ENCODE measurements around the gene NHSL1. TPM values are rescaled to one million over a fixed set of nuclear protein-coding genes. Genes with fewer than 3 reads are reported as not detected.

The NHSL1 gene
- total RNA-seq, 2 donors from 2014 or later = 9.7 to 13.3 TPM

DNA sequence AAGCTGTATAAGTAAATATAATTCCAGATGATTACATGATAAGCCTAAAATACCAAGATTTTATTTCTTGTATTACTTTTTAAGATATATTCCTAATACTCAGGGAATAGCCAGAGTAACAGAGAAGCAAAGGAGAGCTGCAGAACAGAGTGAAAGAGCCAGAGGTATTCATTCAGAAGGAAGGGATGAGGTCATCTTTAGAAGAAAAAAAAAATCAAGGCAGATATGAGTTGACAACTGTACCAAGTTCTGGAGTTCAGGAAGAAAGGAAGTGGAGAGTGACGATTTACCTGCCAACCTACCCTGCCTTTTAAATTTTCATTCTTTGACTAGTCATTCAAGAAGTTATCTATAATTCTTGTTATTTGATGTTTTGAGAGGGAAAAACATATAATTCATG lies 28.8 kb upstream of the NHSL1 start:
- DNase-seq (ENCODE audit: low spot score) = no peak
- H3K27me3 ChIP-seq (replicated peaks; ENCODE audit: insufficient read depth) = no peaks in the 10 kb centered on the region
- no peak overlapping the region for H3K4me3 ChIP-seq
- TF ChIP-seq, protein P1, sequence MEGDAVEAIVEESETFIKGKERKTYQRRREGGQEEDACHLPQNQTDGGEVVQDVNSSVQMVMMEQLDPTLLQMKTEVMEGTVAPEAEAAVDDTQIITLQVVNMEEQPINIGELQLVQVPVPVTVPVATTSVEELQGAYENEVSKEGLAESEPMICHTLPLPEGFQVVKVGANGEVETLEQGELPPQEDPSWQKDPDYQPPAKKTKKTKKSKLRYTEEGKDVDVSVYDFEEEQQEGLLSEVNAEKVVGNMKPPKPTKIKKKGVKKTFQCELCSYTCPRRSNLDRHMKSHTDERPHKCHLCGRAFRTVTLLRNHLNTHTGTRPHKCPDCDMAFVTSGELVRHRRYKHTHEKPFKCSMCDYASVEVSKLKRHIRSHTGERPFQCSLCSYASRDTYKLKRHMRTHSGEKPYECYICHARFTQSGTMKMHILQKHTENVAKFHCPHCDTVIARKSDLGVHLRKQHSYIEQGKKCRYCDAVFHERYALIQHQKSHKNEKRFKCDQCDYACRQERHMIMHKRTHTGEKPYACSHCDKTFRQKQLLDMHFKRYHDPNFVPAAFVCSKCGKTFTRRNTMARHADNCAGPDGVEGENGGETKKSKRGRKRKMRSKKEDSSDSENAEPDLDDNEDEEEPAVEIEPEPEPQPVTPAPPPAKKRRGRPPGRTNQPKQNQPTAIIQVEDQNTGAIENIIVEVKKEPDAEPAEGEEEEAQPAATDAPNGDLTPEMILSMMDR (IDR thresholded peaks at IDR 0.05) = no peak
- H3K36me3 ChIP-seq = no peaks in the 10 kb centered on the region
- no peaks in the 10 kb centered on the region for H3K9me3 ChIP-seq
- no peak overlapping the region for H3K27ac ChIP-seq
- no peak for ATAC-seq (ENCODE audit: insufficient number of reproducible peaks, low FRiP score, low read depth)
- no peaks in the 10 kb centered on the region for H3K4me1 ChIP-seq (ENCODE audit: control insufficient read depth in 1 of 2, low read depth in 2 of 2)

DNA sequence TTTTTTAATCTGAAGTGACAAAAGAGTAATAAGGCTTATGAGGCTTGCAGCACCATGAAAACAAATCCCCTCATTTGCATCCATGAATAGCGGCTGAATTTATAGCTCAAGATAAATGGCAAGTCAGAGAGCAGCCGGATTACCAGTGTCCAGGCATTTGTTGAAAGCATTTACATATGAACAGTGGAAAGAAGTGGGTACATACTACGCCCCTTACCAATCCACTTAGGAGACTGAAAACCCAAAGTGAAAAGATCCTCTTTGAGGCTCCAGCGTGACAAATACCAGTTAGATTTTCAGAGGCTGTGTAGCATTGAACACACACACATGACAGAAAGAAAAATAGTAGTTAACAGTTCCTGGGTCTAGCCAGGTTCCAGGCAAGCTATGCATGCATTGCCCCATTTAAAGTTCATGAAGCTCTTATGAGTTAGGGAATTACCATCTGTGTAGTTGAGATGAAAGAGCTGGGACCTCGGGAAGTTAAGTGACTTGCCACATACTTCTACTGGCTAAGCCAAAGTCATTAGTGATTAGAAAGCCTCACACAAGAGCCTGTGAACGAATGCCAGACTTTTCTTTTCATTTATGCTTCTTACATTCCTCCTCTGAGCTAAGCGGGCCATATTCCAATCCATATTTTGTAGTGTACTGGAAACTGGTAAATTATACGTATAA lies 28.3 kb upstream of the NHSL1 start:
- ATAC-seq (ENCODE audit: insufficient number of reproducible peaks, low FRiP score, low read depth) = no peak
- DNase-seq (ENCODE audit: low spot score) = no peak
- no peaks in the 10 kb centered on the region for H3K4me1 ChIP-seq (ENCODE audit: control insufficient read depth in 1 of 2, low read depth in 2 of 2)
- TF ChIP-seq, protein P1 (IDR thresholded peaks at IDR 0.05) = no peak
- H3K27me3 ChIP-seq (replicated peaks; ENCODE audit: insufficient read depth) = no peaks in the 10 kb centered on the region
- no peak overlapping the region for H3K4me3 ChIP-seq
- H3K27ac ChIP-seq = no peak overlapping the region
- H3K36me3 ChIP-seq = no peaks in the 10 kb centered on the region
- H3K9me3 ChIP-seq = no peaks in the 10 kb centered on the region

DNA sequence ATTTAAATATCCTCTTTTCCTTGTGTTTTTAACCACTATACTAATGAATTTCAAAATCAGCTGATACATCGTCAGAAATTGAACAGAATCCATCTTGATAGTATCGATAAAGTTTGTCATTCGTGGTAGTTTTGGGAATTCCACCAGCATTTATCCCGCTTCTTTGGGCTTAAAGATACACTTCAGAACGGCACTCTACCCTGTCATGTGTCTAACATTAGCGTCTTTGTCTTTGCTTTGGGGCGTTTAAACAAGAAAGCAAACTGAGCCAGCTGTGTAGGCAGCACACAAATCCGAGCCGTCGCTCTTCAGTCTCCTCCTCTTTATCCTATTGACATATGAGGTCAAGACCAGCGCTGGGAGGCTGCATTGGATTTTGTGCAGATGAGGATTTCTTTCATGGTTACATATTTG lies 27.5 kb upstream of the NHSL1 start:
- H3K4me1 ChIP-seq (ENCODE audit: control insufficient read depth in 1 of 2, low read depth in 2 of 2) = no peaks in the 10 kb centered on the region
- no peak overlapping the region for H3K27ac ChIP-seq
- TF ChIP-seq, protein P1 (IDR thresholded peaks at IDR 0.05) = no peak
- H3K9me3 ChIP-seq = no peaks in the 10 kb centered on the region
- H3K36me3 ChIP-seq = no peaks in the 10 kb centered on the region
- H3K4me3 ChIP-seq = no peak overlapping the region
- no peaks in the 10 kb centered on the region for H3K27me3 ChIP-seq (replicated peaks; ENCODE audit: insufficient read depth)
- ATAC-seq (ENCODE audit: insufficient number of reproducible peaks, low FRiP score, low read depth) (no peak), DNase-seq (ENCODE audit: low spot score) (no peak)

DNA sequence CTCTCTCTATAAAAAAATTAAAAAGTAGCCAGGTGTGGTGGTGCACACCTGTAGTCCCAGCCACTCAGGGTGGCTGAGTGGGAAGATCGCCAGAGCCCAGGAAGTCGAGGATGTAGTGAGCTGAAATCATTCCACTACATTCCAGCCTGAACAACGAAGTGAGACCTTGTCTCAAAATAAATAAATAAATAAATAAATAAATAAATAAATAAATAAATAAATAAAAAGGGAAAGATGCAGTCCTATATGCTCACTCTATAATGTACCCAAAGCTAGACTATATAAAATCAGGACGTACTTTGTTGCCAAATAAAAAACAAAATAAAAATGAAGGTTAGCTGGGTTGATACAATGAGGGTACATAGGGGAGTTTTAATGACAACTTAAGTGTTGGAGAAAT lies 26.1 kb upstream of the NHSL1 start:
- no peaks in the 10 kb centered on the region for H3K36me3 ChIP-seq
- ATAC-seq (ENCODE audit: insufficient number of reproducible peaks, low FRiP score, low read depth) = no peak
- H3K27me3 ChIP-seq (replicated peaks; ENCODE audit: insufficient read depth) = no peaks in the 10 kb centered on the region
- no peak overlapping the region for H3K27ac ChIP-seq
- TF ChIP-seq, protein P1 (IDR thresholded peaks at IDR 0.05) = no peak
- H3K4me3 ChIP-seq = no peak overlapping the region
- no peaks in the 10 kb centered on the region for H3K9me3 ChIP-seq
- DNase-seq (ENCODE audit: low spot score) = no peak
- H3K4me1 ChIP-seq (ENCODE audit: control insufficient read depth in 1 of 2, low read depth in 2 of 2) = no peaks in the 10 kb centered on the region

DNA sequence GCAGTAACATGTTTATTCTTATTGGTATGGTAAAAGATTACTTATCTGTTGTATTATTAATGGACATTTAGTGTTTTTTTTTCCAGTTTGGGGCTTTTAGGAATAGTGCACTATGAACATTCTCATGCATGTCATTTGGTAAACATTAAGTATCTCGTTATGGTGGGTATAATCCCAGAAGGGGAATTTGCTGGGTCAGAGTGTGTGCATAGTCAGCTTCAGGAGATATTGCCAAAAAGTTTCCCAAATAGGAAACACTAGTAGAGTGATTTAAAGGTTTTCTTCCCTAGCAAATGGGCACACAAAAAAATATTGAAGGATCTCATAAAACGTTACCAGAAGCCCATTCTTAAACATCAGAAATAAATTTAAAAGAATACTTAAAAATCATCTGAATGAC lies 25.2 kb upstream of the NHSL1 start:
- no peaks in the 10 kb centered on the region for H3K9me3 ChIP-seq
- no peaks in the 10 kb centered on the region for H3K4me1 ChIP-seq (ENCODE audit: control insufficient read depth in 1 of 2, low read depth in 2 of 2)
- no peak overlapping the region for H3K4me3 ChIP-seq
- no peaks in the 10 kb centered on the region for H3K27me3 ChIP-seq (replicated peaks; ENCODE audit: insufficient read depth)
- H3K27ac ChIP-seq = no peak overlapping the region
- ATAC-seq (ENCODE audit: insufficient number of reproducible peaks, low FRiP score, low read depth) = no peak
- TF ChIP-seq, protein P1 (IDR thresholded peaks at IDR 0.05) = no peak
- no peak for DNase-seq (ENCODE audit: low spot score)
- no peaks in the 10 kb centered on the region for H3K36me3 ChIP-seq
